Kidney (tissue), 14 donors: ENCODE data around the gene TRIM28. TPM values are rescaled to one million over a fixed set of nuclear protein-coding genes. Genes with fewer than 3 reads are reported as not detected.

Experiments
- DNase-seq, 5 donors: peaks; one replicate each; pipeline ENCODE4 v3.0.0-alpha.2; 2013 to 2020
- FAIRE-seq: peaks from 2 replicates; lab custom pipeline; 2012; peaks lifted over from hg19 to GRCh38; lab: Jason Lieb, UNC
- H3K27ac ChIP-seq, 2 donors: one replicate each; pipeline ENCODE4 v1.7.0; 2013; ENCODE audit warnings: low read depth in 2 of 2, low read length in 2 of 2, inconsistent platforms in 1 of 2
- H3K27me3 ChIP-seq: one replicate; pipeline ENCODE4 v1.7.1; 2013; ENCODE audit warnings: low read length, inconsistent platforms; ENCODE audit not compliant: control insufficient read depth, insufficient read depth
- H3K36me3 ChIP-seq, 3 donors: one replicate each; pipeline versions ENCODE4 v1.7.0 to v1.7.1; 2013; ENCODE audit warnings: low read length in 3 of 3, control low read depth in 1 of 3, inconsistent platforms in 1 of 3; ENCODE audit not compliant: insufficient read depth in 3 of 3, control insufficient read depth in 2 of 3
- H3K4me1 ChIP-seq, 3 donors: one replicate each; pipeline versions ENCODE4 v1.7.0 to v1.7.1; 2013; ENCODE audit warnings: low read length in 3 of 3, inconsistent platforms in 1 of 3, low read depth in 1 of 3; ENCODE audit not compliant: control insufficient read depth in 2 of 3, insufficient read depth in 2 of 3
- H3K4me3 ChIP-seq, 3 donors: one replicate each; pipeline versions ENCODE4 v1.7.0 to v1.8.1; 2013; ENCODE audit warnings: low read length in 3 of 3, control low read depth in 1 of 3, inconsistent platforms in 1 of 3
- H3K9ac ChIP-seq, 3 donors: one replicate each; pipeline versions ENCODE4 v1.7.0 to v1.7.1; 2013; ENCODE audit warnings: low read length in 3 of 3, control low read depth in 1 of 3, inconsistent platforms in 1 of 3
- H3K9me3 ChIP-seq, 3 donors: one replicate each; pipeline versions ENCODE4 v1.7.0 to v1.7.1; 2013; ENCODE audit warnings: low read length in 3 of 3, control low read depth in 1 of 3, inconsistent platforms in 1 of 3; ENCODE audit not compliant: control insufficient read depth in 2 of 3, insufficient read depth in 1 of 3
- intact Hi-C: fragments of 100-400 bp; cut with DNase I; formaldehyde crosslinking; loops from one replicate; pipeline ENCODE4 v1.11.1; 2022
- polyA plus RNA-seq: library from polyadenylated mRNA; stranded (reverse); fragments of 350-450 nt; fragmentation: Illumina TruSeq; extraction: RNeasy Lipid Tissue Mini Kit (QIAGEN cat#74804); gene quantifications from one replicate; pipeline ENCODE4 v1.2.3, GENCODE V29; 2014; ENCODE audit warnings: low read depth, low replicate concordance; ENCODE audit not compliant: insufficient read depth
- total RNA-seq: library from RNA; stranded (reverse); fragmentation: NEBNext Ultra II Directional; extraction: Animal tissue kit (Norgen Biotek cat#: 25700); gene quantifications from one replicate; pipeline ENCODE4 v1.2.1, GENCODE V29; 2021
- TF ChIP-seq, protein P1 (sequence below): IDR thresholded peaks from 3 replicates; pipeline ENCODE4 v1.5.1; 2012; ENCODE audit warnings: mild to moderate bottlenecking, moderate library complexity, borderline replicate concordance; ENCODE audit not compliant: insufficient read depth; ENCODE audit errors: extremely low read depth
- donor health status: control.
- donor health status: control.
- donor health status: control.
- donor health status: control.
- donor health status: control.
- donor health status: DM: yes; HTN: yes; CAD: no.
- donor health status: Normal renal cell carcinoma (clear cell type).

Gene TRIM28
- total and polyA plus RNA-seq, 2 donors from 2014 or later = 191 to 229 TPM

DNA sequence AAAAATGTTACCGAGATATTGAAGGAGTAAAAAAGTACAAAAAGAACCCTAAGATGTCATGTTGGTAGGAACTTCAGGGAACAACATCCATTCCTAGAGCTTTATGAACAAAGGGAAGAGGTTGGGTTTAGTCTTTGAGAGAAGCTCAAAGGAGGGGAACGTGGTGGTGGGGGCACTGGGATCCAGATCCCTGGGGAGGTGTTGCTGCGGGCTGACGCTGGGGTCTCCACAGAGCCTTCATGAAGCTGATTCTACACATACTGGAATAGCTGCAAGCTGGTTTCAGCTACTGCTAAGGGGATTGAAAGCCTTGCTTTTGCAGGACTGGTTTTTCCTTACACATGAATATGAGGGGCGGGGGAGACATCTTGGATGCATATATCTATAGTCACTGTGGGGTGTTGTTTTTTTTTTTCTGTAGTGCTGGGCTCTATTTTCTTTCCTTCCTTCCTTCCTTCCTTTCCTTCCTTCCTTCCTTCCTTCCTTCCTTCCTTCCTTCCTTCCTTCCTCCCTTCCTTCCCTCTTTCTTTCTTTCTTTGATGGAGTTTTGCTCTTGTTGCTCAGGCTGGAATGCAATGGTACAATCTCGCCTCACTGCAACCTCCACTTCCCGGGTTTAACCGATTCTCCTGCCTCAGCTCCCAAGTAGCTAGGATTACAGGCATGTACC is 35.7 kb downstream of the TRIM28 start:
- Histone ChIP-seq H3K27ac (no peak overlapping the region), H3K4me3 (no peak overlapping the region), H3K27me3 (no peaks in the 10 kb centered on the region), H3K4me1 (peaks cover 0 to 6% (median 0%) of the 10 kb centered on the region in 3 donors), H3K9ac (no peak overlapping the region), H3K9me3 (no peaks in the 10 kb centered on the region), H3K36me3 (peaks cover 2 to 7% (median 3%) of the 10 kb centered on the region in 3 donors)
- FAIRE-seq = no peak
- TF ChIP-seq, protein P1, sequence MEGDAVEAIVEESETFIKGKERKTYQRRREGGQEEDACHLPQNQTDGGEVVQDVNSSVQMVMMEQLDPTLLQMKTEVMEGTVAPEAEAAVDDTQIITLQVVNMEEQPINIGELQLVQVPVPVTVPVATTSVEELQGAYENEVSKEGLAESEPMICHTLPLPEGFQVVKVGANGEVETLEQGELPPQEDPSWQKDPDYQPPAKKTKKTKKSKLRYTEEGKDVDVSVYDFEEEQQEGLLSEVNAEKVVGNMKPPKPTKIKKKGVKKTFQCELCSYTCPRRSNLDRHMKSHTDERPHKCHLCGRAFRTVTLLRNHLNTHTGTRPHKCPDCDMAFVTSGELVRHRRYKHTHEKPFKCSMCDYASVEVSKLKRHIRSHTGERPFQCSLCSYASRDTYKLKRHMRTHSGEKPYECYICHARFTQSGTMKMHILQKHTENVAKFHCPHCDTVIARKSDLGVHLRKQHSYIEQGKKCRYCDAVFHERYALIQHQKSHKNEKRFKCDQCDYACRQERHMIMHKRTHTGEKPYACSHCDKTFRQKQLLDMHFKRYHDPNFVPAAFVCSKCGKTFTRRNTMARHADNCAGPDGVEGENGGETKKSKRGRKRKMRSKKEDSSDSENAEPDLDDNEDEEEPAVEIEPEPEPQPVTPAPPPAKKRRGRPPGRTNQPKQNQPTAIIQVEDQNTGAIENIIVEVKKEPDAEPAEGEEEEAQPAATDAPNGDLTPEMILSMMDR = no peak
- intact Hi-C loops = no loop called here
- peak in 2 of 5 donors; percentile 26 to 32 for DNase-seq

DNA sequence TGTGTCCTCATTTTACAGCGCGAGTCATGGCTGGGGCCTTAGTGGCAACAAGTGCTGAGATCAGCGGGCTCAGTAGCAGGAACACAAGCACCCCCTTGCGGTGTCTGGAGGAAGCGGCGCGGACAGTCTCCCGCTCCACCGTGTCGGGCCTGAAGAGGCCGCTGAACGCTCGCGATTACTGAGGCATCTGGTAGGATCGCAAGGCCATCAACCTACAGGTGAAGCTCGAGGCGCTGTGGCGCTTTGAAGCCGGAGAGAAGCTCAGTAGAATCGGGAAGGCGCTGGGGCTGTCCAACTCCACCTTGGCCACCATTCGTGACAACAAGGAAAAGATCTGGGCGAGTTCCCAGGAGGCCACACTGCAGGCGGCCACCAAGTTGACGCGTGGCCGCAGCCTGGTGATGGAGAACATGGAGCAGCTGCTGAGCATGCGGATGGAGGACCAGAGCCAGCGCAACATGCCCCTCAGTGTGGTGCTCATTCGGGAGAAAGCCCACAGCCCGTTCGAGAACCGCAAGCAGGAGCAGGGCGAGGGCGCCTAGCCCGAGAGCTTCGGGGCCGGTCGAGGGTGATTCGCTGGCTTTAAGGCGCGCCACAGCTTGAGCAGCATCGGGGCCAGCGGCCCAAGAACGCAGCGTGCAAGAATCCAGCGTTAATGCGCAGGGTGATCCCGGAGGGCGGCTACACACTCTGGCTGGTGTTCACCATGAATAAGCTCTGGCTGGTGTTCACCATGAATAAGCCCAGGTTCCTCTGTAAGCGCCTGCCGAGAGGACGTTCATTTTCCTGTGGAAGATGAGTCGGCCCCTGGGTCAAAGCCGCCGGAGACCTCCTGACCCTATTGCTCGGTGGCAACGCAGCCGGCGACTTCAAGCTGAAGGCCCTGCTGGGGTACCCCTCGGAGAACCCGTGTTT is 37.6 kb downstream of the TRIM28 start:
- Histone ChIP-seq H3K27me3 (no peaks in the 10 kb centered on the region), H3K4me3 (no peak overlapping the region), H3K9me3 (no peaks in the 10 kb centered on the region), H3K9ac (peak overlapping the region in 1 of 3 donors; percentile 42), H3K27ac (no peak overlapping the region), H3K4me1 (peaks cover 0 to 6% (median 0%) of the 10 kb centered on the region in 3 donors), H3K36me3 (peaks cover 2 to 7% (median 3%) of the 10 kb centered on the region in 3 donors)
- DNase-seq = peak; percentile 90 to 92 (median 92)
- FAIRE-seq = no peak
- TF ChIP-seq, protein P1 = peak; percentile 83
- intact Hi-C loops = no loop called here

DNA sequence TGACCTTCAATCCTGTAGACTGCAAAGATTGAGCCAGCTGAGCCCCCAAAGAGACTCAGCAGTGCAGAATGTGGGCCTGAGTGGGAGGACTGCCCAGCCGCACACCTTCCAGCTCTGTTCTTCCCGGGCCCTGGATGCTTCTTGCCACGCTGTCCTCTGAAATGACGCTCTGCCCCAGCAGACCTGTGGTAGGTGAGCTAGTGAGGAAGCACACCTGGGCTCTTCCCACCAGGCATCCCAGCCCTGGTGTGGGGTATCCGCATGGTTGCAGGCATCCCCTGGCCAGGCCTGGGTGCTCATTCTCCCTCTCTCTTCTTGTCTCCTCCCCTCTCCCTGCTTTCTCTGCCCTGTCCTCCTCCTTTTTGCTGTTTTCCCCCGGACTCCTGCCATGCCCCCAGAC is 39.1 kb downstream of the TRIM28 start:
- no peaks in the 10 kb centered on the region for H3K27me3 ChIP-seq
- no peak for FAIRE-seq
- no peak overlapping the region for H3K9ac ChIP-seq
- peaks cover 2 to 7% (median 3%) of the 10 kb centered on the region in 3 donors for H3K36me3 ChIP-seq
- peaks cover 0 to 6% (median 0%) of the 10 kb centered on the region in 3 donors for H3K4me1 ChIP-seq
- H3K9me3 ChIP-seq = no peaks in the 10 kb centered on the region
- TF ChIP-seq, protein P1 = no peak
- H3K27ac ChIP-seq = no peak overlapping the region
- peak in 2 of 5 donors; percentile 30 to 65 for DNase-seq
- intact Hi-C loops = no loop called here
- H3K4me3 ChIP-seq = no peak overlapping the region
